ENCODE measurements around the gene CDC42BPB.
A peak's percentile ranks its signal among the peaks of the same experiment; 100 is the strongest.

CDC42BPB gene

DNA sequence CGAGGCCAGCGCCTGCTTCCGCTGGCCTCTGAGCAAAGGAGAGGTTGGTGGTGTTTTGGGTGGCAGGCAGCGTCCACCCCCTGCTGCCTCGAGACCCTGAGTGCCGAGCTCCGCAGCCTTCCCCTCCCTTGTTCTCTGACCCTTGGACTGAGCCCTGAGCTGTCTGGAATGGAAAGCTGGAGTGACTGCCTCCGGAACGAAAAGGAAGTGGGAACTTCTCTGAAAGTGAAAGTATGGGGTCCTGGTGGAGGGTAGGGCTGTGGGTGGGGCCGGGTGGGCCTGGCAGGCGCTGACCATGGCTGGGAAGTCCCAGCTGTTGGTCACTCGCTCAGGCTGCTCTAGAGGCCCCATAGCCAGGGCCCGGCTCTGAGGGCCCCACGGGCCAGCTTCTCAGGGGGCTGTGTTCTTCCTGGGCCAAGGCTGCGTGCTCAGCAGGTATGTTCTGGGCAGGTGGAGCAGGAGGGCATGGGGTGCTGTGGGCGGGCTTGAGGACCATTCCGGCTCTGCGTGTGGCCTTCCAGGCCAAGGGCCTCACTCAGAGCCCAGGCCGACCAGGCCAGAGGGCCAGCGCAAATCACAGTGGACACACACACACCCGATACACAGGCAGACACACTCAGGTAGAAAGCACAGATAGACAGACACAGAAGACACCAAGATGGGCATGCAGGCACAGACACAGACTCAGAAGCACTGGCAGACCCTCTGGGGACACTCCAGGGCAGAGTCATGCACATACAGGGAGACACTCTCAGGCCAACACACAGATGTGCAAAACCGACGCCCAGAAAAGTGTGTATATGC is 37.3 kb upstream of the CDC42BPB start, which contains the start of gene EXOC3L4:
Gene EXOC3L4 (plus strand): TSS at position 320 of the 804 bp plus-strand sequence. CDS start 5,495 bp downstream, outside the sequence.
- in situ Hi-C loops (cut with MboI; ENCODE audit: low sequenced_read_pairs, unreplicated experiment): no loop called here
- TF ChIP-seq, protein P1, sequence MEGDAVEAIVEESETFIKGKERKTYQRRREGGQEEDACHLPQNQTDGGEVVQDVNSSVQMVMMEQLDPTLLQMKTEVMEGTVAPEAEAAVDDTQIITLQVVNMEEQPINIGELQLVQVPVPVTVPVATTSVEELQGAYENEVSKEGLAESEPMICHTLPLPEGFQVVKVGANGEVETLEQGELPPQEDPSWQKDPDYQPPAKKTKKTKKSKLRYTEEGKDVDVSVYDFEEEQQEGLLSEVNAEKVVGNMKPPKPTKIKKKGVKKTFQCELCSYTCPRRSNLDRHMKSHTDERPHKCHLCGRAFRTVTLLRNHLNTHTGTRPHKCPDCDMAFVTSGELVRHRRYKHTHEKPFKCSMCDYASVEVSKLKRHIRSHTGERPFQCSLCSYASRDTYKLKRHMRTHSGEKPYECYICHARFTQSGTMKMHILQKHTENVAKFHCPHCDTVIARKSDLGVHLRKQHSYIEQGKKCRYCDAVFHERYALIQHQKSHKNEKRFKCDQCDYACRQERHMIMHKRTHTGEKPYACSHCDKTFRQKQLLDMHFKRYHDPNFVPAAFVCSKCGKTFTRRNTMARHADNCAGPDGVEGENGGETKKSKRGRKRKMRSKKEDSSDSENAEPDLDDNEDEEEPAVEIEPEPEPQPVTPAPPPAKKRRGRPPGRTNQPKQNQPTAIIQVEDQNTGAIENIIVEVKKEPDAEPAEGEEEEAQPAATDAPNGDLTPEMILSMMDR (IDR thresholded peaks at IDR 0.05; ENCODE audit: borderline replicate concordance, control extremely low read depth, extremely low read depth, insufficient read depth, missing control alignments): no peak
- DNase-seq (ENCODE audit: low spot score): no peak

DNA sequence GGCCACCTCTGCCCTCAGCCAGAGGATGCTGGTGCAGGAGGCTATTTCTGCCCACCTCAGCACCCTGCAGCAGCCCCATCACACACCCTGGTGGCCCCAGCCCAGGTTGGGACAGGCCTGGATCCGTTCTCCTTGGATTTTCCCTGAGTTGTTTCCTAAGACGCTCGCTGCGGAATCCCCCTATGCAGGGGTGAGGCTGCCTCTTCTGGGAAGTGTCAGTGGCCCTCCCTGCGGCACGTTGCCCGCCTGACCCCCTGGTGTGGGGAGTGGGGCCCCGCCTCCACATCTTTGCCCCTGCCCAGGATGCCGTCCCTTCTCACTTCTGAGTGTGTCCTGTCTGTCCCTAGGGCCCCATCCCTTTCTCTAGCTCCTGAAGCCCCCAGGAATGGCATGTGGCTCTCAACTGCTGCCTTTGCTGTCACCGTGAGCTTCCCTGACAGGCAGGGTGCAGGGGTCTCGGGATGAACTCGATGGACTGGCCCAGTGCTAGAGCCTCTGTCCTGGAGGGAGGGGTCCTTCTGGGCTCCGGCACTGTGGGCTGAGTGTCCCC is 36.6 kb upstream of the CDC42BPB start:
- TF ChIP-seq, protein P1 (IDR thresholded peaks at IDR 0.05; ENCODE audit: borderline replicate concordance, control extremely low read depth, extremely low read depth, insufficient read depth, missing control alignments): no peak
- in situ Hi-C loops (cut with MboI; ENCODE audit: low sequenced_read_pairs, unreplicated experiment): no loop called here
- no peak for DNase-seq (ENCODE audit: low spot score)

DNA sequence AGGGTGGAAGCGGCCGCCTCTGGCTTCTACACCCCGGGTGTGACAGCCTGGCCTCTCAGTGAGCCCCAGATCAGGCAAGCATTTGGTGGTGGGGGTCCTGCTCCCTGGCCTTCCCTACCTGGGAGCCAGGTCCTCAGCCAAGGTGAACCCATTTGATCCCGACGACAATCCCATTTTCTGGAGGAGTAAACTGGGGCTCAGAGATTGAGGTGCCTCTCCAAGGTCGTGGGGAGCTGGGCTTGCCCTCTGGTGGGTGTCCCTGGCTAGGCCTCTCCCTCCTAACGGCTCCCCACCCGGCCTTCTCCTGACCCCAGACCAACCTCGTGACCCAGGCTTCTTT is 34.5 kb upstream of the CDC42BPB start:
- TF ChIP-seq, protein P1 (IDR thresholded peaks at IDR 0.05; ENCODE audit: borderline replicate concordance, control extremely low read depth, extremely low read depth, insufficient read depth, missing control alignments): no peak
- in situ Hi-C loops (cut with MboI; ENCODE audit: low sequenced_read_pairs, unreplicated experiment): no loop called here
- no peak for DNase-seq (ENCODE audit: low spot score)

DNA sequence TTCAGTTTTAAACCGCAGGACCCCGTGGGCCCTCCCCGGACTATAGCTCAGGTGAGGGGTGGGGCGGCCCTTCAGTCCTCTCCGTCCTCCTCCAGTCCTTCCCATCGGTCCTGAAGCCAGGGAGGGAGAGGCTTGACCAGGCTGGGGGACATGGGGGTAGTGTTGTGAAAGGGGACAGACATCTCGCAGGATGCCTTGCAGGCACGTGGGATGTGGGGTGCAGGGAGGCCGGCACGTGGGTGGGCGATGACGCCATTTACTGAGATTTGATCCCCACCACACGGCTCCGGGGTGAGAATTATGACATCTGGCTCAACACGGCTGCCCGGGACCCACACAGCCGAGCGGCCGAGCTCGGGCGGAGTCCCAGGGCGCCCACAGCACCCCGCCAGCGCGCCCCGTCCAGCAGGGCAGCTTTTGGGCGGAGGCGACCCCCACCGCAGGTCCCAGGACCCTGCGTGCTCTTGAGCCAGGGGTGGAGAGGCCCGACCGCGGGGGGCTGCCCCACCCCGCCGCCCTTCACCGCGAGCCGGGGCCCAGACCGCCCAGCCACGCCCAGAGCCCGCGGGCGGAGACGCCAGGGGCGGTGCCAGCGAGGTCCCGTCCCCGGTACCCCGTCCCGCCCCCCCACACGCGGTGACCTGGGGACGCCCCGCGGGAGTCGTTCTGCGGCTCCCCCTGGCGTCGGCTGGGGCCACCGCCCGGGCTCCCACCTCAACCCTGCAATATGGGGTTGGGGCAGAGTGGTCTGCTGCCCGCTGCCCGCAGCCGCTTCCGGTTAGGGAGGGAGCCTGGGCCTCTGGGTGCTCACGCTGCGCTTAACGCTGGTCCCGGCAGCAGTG is 33.9 kb upstream of the CDC42BPB start:
- peak; percentile 94 for DNase-seq (ENCODE audit: low spot score)
- in situ Hi-C loops (cut with MboI; ENCODE audit: low sequenced_read_pairs, unreplicated experiment): no loop called here
- TF ChIP-seq, protein P1 (IDR thresholded peaks at IDR 0.05; ENCODE audit: borderline replicate concordance, control extremely low read depth, extremely low read depth, insufficient read depth, missing control alignments): peak; percentile 64

DNA sequence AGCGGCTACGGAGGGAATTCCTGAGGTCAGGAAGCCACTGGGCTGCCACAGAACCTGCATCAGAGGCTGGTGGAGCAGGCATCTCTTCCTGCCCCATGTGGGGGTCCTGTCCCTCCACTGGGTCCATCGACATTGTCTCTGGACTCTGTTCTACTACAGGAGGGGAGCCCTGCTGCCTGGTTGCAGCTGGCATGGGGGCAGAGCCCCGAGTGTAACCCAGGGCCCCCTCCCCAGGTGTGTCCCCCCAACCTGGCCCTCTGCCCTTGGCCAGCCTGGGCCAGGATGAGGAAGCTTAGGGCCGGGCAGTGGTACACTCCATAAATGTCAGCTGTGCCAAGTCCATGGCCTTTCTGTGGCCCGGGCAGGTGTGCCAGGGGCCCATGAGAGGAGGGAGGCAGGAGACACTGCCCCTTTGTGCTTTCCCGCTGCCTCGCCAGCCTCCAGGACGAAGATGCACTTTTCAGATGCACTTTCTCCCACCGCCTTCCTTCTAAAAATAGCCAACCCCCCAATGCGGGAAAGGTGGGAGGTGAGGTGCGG is 33.2 kb upstream of the CDC42BPB start:
- no peak for DNase-seq (ENCODE audit: low spot score)
- TF ChIP-seq, protein P1 (IDR thresholded peaks at IDR 0.05; ENCODE audit: borderline replicate concordance, control extremely low read depth, extremely low read depth, insufficient read depth, missing control alignments): no peak

More for the DNA sequence above, 33.2 kb upstream of the CDC42BPB start:
- in situ Hi-C loops (cut with MboI; ENCODE audit: low sequenced_read_pairs, unreplicated experiment): no loop called here

Data from GM13976 (cell line).